LNCAP (cell line): Measurements from ENCODE around the gene CMSS1.

Experiments used
- CTCF ChIP-seq: fragments of 450-650 bp; IDR thresholded peaks from 2 replicates; pipeline ENCODE4 v1.5.1; 2017; ENCODE audit warnings: mild to moderate bottlenecking

Gene CMSS1

DNA sequence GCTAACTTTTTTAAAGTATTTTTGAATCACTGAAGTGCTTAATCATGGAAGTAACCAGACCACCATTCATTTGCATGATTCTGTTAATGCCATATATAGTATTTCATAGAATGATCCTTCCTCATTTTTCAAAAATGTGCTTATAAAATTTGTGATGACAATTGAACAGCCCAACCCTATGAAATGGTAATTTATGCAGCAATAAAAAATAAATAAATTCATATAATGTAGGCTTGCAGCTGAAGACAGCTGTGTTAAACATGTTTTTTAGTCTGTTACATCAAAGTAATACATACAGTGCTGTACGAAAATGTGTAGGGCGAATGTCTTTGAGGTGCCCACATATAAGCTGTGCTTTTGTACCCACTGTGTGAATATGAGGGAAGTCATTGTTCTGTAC, 165.0 kb downstream of the CMSS1 start:
- no peak for TF ChIP-seq CTCF

DNA sequence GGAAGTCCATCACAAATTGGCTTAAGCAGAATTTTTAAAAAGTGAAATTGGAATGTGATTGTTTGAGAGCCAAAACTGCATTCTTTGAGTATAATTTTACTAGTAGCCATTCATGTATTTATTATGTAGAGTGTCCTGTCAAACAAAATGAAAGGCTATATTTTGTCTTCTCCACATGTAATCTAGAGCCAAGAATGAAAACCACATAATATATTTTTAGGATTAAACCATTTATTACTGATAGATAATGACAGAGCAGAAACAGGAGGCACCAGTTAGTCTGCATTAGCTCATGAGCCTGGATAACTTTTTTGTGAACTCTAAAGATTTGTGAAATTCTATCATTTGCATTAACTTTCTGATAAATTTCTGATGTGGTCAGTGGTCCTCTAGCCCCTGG, 166.5 kb downstream of the CMSS1 start:
- no peak for TF ChIP-seq CTCF

- no peak for TF ChIP-seq CTCF
Measured at GRCh38 chr3:99984668-99985067, 167.0 kb downstream of the CMSS1 start.

DNA sequence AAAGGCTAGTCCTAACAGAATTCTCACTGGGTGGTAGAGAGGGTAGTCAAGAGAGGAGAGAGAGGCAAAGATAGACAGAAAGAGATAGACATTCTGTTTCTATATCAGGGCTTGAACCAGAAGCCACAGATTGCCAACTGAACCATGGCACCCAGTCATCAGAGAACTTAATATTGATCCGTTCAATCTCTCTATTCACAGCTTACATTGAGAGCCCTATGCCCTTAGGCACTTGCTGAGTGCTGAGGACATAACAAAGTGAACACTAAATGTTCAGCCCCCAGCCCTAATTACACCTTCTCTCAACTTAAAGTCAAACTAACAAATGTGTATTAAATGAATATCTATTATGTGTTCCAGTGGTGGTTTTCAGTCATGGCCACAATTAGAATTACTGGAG, 172.5 kb downstream of the CMSS1 start:
- TF ChIP-seq CTCF: no peak

DNA sequence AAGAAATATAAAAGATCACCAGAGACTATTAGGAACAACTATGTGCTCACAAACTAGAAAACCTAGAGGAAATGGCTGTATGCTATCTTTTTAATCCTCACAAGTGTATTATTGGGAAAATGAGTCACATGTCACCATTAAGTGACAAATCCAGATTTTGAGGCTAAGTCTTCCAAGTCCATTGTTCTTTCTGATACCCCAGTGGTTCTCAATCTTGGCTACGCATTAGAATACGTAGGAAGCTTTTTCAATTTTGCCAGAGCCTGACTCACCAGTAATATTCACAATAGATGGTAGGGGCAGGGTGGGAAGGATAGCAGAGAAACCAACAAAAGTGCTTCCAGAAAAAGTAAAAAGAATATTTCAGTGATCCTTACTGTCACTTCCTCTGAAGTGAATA, 179.6 kb downstream of the CMSS1 start:
- TF ChIP-seq CTCF: no peak

DNA sequence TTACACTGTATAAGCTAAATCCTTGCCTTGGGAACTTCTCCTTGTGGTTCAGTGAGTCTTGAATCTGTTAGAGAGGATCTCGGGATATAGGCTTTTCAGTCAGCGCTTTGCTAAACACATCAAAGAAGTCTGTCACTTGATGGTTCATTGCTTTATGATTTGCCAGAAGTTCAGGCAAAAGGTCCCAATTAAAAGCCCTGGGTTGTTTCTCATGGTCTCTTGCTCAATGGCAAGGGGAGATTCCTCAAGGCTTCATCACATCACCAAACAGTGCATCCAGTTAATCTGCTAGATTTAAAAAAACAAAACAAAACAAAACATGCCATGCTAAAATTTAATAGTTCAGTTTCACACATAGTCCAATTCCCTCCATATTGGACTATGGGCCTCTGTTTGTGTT, 181.9 kb downstream of the CMSS1 start:
- TF ChIP-seq CTCF: no peak

GRCh38 chr3:100001083-100001482, 183.4 kb downstream of the CMSS1 start:
- TF ChIP-seq CTCF: no peak

DNA sequence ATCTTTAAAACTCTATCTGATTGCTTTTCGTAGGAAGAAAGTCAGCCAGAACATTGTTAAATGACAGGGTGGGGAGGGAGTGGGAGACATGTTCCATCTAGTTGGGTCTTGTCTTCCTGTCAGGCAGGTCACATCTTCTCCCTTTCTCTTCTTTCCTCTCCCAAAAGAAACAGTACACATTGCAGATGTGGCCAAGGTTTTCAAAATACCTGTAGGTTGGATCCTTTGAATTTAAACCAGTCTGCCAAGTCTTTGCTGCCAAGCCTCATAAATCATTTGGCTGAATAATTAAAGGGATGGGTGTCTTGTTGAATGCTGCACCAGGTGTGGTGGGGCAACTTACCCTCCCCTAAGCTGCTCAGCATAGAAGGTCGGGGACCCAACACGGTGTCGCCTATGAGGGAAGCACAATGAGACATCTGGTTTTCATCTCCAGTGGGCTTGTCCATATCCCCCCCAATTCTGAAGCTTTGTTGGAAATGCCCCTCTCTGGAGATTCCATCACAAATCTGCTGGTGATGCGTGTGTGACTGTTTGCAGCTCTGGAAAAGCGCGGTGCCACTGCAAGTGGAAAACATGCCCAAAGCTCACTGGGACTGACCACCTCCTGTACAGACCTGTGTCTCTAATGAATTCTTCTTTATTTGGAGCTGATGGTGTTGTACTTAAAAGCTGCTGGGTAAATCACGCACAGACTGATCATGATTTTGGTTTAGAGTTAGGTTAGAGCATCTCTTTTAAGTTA, 184.0 kb downstream of the CMSS1 start:
- no peak for TF ChIP-seq CTCF
